HEK293 (cell line): ENCODE measurements around the gene TIMM21.

Experiments used
- CTCF ChIP-seq: fragments of 450-650 bp; formaldehyde crosslinking; IDR thresholded peaks from 2 replicates; pipeline ENCODE4 v1.5.1; 2016; ENCODE audit warnings: missing biosample characterization, missing genetic modification characterization
- PRDM6 ChIP-seq: fragments of 450-650 bp; formaldehyde crosslinking; IDR thresholded peaks from 2 replicates; pipeline ENCODE4 v1.5.1; 2017; ENCODE audit warnings: missing biosample characterization, missing genetic modification characterization
- REST ChIP-seq: fragments of 450-650 bp; formaldehyde crosslinking; IDR thresholded peaks from 2 replicates; pipeline ENCODE4 v1.5.1; 2016; ENCODE audit warnings: missing biosample characterization, missing genetic modification characterization
- YY1 ChIP-seq: fragments of 450-650 bp; formaldehyde crosslinking; IDR thresholded peaks from 2 replicates; pipeline ENCODE4 v1.5.1; 2018; ENCODE audit warnings: missing biosample characterization, missing genetic modification characterization
- ZBTB7A ChIP-seq: fragments of 450-650 bp; formaldehyde crosslinking; IDR thresholded peaks from 2 replicates; pipeline ENCODE4 v1.5.1; 2016; ENCODE audit warnings: low read depth, missing biosample characterization, missing genetic modification characterization
- ZFP37 ChIP-seq: fragments of 450-650 bp; formaldehyde crosslinking; IDR thresholded peaks from 2 replicates; pipeline ENCODE4 v1.5.1; 2016; ENCODE audit warnings: missing biosample characterization, missing genetic modification characterization
- ZNF274 ChIP-seq, 2 experiments: fragments of 200-500 bp in 1 of 2; fragments of 450-650 bp in 1 of 2; sonication (Bioruptor generic) in 1 of 2; formaldehyde crosslinking in 1 of 2; IDR thresholded peaks; 2 replicates each; pipeline versions ENCODE4 v1.5.1 to v1.6.1; 2014 to 2016; ENCODE audit warnings: borderline replicate concordance in 1 of 2, inconsistent platforms in 1 of 2, low read length in 1 of 2, missing biosample characterization in 1 of 2, missing genetic modification characterization in 1 of 2
- ZNF324 ChIP-seq: fragments of 450-650 bp; formaldehyde crosslinking; IDR thresholded peaks from 2 replicates; pipeline ENCODE4 v1.5.1; 2016; ENCODE audit warnings: missing biosample characterization, missing genetic modification characterization
- ZNF501 ChIP-seq: fragments of 450-650 bp; formaldehyde crosslinking; IDR thresholded peaks from 2 replicates; pipeline ENCODE4 v1.5.1; 2016; ENCODE audit warnings: missing biosample characterization, missing genetic modification characterization
- ZNF521 ChIP-seq: fragments of 450-650 bp; formaldehyde crosslinking; IDR thresholded peaks from 2 replicates; pipeline ENCODE4 v1.5.1; 2017; ENCODE audit warnings: missing biosample characterization, mild to moderate bottlenecking, missing genetic modification characterization

GRCh38 chr18:74154716-74155115 lies 6.4 kb downstream of the TIMM21 start:
- TF ChIP-seq REST (no peak), CTCF (tag by site-specific recombination) (no peak), ZNF501 (tag by site-specific recombination) (no peak), ZNF274 (IDR thresholded peaks at IDR 0.05; ENCODE audit: low read length) (no peak), ZNF274 (tag by site-specific recombination; IDR thresholded peaks at IDR 0.05; ENCODE audit: borderline replicate concordance) (no peak), ZFP37 (tag by site-specific recombination) (no peak), ZBTB7A (tag by site-specific recombination) (no peak), YY1 (tag by site-specific recombination) (no peak), ZNF521 (no peak), ZNF324 (tag by site-specific recombination) (no peak), PRDM6 (tag by site-specific recombination) (no peak)
